NCI-H82 treated with DMSO at 0.1 percent for 48 hours (cell line): ENCODE results near the gene GLP2R.
"Not testable (repeated sequence)": the region's sequence is repeated elsewhere in the genome, so short reads cannot be mapped to it uniquely, and the experiment has no call there.

ENCODE experiments used
- DNase-seq: peaks from one replicate; lab custom pipeline; 2025; ENCODE audit not compliant: unreplicated experiment; lab: John Stamatoyannopoulos, UW

GLP2R gene, protein sequence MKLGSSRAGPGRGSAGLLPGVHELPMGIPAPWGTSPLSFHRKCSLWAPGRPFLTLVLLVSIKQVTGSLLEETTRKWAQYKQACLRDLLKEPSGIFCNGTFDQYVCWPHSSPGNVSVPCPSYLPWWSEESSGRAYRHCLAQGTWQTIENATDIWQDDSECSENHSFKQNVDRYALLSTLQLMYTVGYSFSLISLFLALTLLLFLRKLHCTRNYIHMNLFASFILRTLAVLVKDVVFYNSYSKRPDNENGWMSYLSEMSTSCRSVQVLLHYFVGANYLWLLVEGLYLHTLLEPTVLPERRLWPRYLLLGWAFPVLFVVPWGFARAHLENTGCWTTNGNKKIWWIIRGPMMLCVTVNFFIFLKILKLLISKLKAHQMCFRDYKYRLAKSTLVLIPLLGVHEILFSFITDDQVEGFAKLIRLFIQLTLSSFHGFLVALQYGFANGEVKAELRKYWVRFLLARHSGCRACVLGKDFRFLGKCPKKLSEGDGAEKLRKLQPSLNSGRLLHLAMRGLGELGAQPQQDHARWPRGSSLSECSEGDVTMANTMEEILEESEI

DNA sequence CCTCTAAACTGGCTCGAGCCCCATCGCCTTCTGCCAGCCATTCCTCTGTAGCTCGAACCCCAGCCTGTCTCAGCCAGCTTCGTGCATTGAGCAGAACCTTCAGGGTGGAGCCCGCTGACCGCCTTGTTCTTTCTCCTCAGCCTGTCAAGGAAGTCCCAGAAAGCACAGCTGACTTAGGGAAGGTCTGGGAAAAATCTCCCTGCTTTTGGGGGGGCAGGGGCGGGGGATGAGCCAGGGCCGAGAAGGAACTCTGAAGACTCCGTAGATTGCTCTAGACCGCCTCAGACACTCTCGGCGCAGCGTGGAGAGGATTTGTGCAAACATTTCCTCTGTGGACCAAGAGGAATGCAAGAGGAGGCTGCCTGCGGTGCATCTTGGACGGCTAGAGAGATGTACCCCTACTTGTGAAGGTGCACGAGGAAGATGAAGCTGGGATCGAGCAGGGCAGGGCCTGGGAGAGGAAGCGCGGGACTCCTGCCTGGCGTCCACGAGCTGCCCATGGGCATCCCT lies at the start of gene GLP2R:
TSS of gene GLP2R (plus strand) at position 284 of the 510 bp plus-strand sequence. CDS start at position 424, 140 bp downstream.
- no peak for DNase-seq

DNA sequence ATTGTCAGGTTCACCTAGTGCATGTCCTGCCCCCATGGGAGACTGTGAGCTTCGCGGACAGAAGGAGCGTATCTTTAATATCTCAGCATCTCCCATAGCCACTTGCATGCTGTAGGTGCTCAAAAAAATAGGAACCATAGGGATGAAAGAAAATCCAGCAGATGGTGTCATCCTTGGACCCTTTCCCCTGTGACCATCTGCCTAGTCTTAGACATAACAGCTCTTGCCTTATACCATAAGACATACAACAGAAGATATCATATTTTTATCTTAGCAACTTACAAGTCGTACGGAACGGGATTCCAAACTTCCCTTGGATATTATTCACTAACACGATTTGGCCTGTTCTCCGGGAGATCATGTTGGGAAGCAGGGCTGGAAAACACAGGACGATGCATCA lies 48.8 kb upstream of the GLP2R start:
- no peak for DNase-seq

DNA sequence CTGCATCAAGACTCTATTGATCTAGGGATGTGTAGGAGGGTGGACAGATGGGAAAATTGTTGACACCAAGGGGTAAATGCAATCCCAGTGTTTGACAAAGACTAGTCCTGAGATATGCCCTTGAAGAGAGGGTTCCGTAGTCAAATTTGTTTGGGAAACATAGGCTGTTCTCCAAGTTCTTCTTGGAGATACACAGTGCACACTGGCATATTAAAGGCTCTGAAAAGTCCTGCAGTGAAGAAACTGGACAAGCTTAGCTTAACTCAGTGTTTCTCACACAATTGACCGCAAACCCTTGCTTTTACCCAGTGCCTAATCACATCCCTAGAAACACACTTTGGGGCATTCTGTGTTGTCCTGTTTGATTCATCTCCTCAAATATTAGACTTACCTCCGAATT lies 45.2 kb upstream of the GLP2R start:
- DNase-seq: no peak

DNA sequence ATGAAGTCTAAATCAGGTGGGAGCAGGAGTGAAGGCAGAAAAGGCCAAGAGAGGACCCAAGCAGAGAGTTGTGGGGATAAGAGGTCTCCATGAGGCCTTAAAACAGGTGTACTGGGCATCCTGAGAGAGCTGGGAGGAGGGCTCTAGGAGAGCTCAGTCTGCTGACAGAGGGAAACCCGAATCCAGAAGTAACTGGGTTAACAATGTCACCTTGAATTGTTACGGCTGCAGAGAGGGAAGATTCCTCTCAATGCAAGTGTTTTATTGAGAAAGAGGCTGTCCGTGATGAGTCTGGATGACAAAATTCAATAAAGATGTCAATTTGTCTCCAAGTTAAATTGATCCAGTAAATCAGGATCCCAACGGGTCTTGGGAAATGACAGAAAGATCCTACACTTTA lies 42.7 kb upstream of the GLP2R start:
- DNase-seq: no peak

DNA sequence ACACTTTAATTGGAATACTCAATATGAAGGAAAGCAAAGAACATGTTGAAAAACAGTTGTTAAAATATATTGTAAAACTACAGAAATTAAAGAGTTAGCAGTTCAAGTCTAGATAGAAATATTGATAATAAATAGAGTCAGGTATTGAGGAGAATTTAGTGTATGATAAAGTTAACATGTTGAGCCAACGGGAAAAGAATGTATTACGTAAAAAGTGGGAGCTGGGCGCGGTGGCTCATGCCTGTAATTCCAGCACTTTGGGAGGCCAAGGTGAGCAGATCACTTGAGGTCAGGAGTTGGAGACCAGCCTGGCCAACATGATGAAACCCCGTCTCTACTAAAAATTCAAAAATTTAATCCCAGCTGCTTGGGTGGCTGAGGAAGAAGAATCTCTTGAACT lies 42.3 kb upstream of the GLP2R start:
- not testable (repeated sequence) for DNase-seq

DNA sequence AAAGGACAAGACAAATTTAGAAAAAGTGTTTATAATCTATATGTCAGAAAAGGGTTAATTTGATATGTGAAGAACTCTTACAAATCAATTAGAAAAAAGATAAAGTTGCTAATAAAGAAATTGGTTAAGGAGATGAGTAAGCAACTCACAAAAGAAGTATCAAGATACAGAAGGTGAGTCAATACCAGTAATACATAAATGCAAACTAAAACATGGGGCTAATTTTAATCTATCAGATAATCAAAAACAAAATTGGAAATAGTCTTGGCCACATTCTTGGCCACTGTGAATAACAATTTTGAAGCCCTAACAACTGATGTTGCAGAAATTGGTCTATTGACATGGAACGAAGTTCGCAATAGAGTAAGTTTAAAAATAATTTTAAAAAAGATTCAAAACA lies 41.2 kb upstream of the GLP2R start:
- DNase-seq: no peak

DNA sequence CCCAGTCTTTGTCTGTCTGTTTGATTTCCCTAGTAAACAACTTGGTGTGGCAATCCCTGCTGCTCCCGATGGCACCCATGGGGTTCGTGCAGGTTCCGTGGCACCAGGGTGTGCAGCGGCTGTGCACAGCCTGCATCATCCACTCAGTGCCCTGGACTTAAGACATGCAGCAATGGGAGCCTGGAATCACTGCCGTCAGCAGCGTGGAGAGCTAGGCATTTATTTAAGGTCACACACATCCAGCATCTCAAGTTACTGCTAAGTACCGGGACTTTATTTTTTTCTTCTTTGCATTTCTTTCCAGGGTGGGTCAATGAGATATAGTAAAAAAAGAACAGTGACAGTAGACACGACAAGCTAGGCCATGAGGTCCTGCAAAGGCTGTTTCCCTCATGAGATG lies 37.1 kb upstream of the GLP2R start:
- no peak for DNase-seq

DNA sequence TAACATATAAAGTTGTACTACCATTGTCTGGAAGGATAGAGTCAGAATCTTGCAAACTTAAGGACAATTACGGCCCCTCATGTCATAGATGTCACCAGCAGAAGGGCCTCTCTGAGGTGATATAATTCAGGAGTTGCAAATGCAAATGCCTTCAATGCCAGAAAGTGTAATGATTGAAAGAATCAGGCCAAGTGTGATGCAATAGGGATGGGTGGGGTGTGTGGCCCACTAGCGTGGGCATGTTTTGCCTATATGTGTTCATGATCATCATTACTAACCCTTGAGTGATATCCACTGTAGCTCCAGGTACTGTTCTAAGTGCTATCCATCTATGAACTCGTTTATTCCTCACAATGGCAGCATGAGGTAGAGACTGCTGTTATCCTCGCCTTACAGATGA lies 35.4 kb upstream of the GLP2R start:
- DNase-seq: no peak

DNA sequence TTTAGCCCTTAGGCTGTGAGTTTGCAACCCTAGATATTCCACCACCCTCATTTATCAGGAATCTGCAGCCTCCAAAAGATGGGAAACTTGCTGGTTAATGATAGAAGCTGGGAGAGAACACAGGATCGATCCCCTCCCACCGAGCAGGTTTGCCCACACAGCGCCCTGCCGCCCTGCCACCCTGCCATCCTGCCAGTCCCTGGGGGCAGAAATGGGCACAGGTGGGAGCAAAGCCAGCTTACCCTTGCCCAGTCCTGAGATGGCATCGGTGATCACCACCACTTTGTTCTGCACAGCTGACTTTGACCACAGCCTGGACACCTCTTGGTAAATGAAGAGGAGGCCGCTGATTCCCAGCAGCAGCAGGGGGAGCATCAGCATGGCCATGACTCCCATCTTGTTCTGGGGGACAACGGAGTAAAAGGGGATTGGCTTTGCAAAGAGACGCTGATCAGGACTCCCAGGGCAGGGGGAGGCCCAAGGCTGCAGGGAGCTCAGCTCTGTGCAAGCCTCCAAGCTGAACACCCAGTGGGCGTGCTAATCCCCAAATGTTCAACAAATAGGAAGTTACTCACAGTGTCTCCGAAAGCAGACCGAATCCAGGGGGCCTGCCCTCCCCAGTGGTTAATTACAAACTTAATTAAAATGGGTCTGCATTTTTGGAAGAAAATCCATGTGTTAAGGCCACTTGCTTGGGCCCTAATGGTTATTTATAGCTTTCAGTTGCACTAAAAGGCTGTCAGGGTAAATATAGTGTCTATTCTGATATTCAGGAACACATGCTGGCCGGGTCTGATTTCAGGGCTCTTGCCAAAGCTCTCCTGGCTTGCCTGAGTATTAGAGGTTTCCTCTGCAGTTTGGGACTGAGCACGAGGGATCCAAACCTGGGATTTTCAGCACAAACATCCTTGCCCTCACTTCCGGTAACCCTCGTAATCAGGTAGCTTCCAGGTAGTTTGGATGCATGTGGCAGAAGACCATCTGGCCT lies 34.5 kb upstream of the GLP2R start, which contains the start of gene DHRS7C:
TSS of gene DHRS7C (minus strand) at position 704 of the 988 bp plus-strand sequence. CDS start at position 396, 308 bp downstream.
- no peak for DNase-seq

DNA sequence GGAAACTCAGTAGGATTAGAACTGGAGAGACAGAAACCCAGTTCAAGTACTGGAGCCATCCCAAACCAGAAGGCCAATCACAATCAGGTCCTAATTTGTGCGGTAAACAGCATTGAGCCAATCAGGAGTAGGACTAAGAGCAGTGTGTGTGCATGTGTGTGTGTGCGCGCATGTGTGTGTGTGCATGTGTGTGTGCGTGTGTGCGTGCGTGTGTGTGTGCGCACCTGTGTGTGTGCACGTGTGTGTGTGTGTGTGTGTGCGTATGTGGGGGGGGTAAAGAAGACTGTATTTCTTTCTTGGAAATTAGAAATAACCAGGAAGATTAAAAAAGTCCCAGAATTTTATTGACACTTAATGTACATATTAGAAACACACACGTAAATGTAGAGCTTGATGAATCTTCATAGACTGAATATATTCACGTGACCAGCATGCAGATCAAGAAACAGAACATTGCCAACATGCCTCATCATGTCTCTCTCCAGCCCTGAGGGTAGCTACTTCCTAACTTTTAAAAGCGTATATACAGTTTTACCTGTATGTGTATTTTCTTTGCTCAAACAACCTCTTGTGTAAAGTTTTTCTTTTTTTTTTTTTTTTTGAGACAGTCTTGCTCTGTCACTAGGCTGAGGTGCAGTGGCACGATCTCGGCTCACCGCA lies 33.4 kb upstream of the GLP2R start:
- no peak for DNase-seq

DNA sequence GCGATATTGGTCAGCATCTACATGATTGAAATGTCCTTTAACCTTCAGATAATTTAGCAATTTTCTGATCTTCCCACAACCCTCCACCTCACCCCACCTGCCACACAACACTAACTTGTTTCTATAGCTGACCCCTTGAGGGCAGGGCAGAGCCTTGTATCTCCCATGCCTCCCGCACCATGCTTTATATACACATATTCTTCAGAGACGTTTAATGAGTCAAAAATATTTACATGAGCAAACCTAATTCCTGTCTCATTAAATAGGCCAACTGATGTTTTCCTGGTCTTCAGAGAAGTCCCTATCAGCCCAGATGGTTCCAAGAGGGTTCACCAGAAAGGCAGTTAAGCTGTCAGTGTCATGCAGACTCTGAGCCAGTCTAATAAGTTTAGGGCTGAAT lies 27.7 kb upstream of the GLP2R start:
- DNase-seq: no peak

DNA sequence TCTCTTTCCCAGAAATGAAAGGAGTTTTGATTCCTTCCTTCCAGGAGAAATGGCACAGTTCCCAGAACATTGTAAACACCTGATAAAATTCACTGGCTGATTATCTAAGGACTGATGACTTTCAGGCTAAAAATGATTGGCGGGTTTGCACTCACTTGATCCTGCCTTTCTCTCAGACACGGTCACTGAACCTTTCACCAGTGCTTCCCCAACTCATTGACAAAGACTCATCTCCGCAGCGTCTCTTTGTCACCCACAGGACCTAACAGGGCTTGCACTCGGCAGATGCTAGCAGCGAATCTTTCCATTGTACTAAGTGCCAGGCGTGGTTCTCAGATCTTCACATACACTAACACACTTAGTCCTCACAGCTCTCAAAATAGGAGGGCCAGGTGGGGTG lies 27.0 kb upstream of the GLP2R start:
- no peak for DNase-seq

DNA sequence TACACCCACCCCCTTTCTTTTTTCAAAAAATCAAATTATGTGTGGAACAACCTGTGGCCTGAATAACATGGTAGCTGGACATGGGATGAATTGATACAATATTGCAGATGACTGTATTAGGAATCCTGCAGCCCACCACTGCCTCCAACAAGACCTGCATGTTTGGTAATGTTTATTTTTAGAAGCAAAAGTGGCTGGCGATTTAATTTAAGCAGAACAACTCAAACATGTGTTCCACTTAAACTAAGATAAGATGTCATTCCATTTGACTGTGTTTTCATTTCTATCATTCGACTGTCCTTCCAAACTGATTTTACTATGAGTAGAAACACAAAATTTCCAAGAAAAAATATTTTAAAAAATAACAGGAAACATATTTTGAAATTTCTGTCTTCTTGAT lies 24.2 kb upstream of the GLP2R start:
- no peak for DNase-seq

DNA sequence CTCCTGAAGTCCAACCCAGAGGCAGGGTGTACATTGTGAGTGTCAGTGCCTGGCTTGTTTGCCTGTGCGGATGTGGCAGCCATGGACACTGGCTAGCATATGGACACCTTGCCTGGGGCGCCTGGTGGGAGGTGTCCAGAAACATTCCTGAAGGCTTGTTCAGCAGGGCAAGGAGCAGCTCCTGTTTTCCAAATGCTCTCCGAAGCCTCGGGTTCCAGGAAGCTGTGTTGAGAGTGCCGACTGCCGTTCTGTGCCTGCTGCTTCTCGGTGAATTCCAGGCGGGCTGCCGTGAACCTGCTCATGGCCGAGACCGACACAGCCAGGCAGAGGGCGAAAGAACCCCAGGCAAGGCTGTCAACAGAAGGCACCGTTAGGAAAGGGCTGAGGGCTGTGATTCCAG lies 23.4 kb upstream of the GLP2R start:
- no peak for DNase-seq

DNA sequence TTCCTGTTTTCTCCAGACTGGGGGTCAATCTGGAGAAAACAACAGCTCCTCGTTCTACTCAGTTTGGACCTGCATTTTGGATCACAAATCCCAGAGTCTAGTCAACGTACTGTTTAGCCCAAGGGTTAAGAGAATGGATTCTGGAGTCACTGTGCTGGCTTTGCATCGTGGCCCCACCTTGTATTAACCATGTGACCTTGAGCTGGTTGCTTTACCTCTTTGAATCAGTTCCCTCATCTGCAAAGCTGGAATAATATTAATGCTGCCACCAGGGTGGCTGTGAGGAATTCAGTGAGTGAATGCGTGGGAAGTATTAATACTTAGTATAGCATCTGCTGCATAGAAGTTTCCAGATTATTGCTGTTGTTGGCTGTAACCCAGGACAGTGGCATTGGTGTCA lies 23.0 kb upstream of the GLP2R start:
- no peak for DNase-seq

DNA sequence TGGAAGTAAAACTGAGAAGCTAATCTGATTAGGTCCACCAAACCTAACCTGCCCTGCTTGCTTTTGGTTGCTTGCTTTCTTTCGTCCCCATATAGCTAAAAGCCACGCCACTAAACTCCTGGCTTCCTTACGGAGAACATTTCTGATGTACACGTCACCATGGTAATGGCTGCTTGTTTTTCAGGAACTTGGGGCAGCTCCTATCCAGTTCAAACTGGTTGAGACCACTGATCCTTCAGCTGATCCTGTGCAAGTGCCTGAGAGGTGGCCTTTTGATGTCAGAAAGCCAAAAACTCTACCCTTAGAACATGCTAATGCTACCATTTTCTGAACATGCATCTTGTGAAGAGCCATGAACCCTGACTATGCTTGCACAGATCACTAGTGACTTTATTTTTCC lies 20.0 kb upstream of the GLP2R start:
- no peak for DNase-seq

DNA sequence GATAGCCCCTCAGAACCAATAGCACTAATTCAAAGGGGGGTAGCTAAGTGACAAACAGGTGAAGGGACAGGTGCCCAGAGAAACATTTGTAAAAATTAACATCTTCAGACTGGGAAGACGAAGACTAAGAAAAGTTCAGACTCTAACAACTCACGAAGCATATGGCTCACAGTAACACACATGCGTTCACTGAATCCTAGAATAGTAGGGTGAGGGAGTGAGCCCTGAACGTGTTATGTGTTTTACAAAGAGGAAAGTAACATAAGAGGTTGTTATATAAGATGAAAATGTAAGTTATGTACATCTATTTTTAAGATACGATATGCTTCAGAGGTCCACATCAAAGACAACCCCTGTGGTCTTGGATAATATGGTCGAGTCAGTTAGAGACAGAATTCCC lies 19.0 kb upstream of the GLP2R start:
- no peak for DNase-seq

DNA sequence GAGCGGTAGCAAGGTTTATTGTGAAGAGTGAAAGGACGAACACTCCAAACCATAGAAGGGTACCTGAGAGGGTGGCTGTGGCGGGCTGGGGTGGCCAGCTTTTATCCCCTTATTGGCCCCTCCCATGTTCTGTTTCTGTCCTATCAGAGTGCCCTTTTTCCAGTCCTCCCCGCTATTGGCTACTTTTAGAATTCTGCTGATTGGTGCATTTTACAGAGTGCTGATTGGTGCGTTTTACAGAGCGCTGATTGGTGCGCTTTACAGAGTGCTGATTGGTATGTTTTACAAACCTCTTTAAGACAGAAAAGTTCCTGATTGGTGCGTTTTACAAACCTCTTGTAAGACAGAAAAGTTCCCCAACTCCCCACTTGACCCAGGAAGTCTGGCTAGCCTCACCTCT lies 16.3 kb upstream of the GLP2R start:
- DNase-seq: no peak

DNA sequence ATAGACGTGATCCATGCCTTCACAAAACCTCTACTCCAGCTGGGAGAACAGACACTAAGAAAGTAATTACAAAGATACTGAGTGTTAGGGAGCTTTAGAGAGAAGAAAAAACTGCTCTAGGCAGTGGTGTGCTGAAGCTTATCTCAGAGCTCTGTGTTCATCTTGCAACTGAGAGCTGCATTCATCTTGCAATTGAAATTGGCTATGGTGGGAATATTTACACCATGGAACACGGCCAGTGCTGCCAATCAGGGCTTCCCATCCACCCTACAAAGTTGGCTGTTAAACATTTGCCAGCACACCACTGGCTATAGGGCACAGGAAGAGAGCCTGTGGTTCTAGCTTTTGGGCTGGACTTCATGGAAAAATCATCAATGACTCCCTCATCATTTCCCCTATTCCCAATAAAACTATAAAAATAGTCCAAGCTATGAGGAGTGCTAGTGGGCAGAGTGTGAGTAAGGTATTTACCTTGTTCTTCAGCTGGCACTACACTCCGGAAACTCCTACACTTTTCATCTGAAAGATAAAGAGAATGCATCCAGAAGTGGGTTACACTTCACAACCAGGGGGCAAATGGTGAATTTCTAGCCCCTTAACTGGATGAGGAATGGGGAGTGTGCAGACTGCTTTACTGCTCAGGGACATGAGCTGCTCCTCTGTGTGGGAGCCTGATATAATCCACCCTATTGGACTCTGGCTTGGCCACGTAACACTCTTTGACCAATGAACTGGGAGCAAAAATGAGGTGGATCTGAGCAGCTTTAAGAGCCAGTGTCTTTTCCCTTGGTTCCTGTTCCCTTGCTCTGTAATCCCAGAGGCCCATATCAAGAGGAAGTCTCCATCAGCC lies 15.4 kb upstream of the GLP2R start:
- no peak for DNase-seq

DNA sequence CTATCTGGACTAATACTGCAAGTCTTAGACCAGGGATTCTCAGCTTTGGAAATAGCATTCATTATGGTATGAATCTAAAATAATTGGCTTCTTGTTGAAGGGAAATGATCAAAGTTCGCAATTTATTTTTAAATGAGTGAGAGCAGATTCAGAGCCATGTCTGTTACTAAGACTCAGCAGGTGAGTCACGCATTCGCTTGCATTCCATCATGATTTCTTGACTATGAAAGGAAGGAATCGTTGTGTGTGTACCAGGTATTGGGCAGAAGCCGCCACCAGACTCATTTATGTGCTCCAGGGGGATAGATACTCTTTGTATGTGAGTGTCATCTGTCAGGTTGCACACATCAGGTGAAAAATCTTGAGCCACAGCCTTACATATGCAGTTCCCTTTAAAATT lies 14.6 kb upstream of the GLP2R start:
- no peak for DNase-seq
